DOHH2 (cell line): Measurements from ENCODE around the gene RNF125.

Experiments
- EZH2phosphoT487 ChIP-seq: fragments of 200-600 bp; sonication (generic); IDR thresholded peaks from 2 replicates; pipeline ENCODE4 v1.6.1; 2017; ENCODE audit warnings: borderline replicate concordance, mild to moderate bottlenecking, antibody characterized with exemption, low read length, moderate library complexity, mixed read lengths
- TF ChIP-seq, protein P1 (sequence below): fragments of 200-600 bp; sonication (generic); IDR thresholded peaks from one replicate; pipeline ENCODE4 v1.5.1; 2014; ENCODE audit warnings: antibody characterized with exemption, mild to moderate bottlenecking, low read depth, low read length; ENCODE audit not compliant: poor library complexity, severe bottlenecking

DNA sequence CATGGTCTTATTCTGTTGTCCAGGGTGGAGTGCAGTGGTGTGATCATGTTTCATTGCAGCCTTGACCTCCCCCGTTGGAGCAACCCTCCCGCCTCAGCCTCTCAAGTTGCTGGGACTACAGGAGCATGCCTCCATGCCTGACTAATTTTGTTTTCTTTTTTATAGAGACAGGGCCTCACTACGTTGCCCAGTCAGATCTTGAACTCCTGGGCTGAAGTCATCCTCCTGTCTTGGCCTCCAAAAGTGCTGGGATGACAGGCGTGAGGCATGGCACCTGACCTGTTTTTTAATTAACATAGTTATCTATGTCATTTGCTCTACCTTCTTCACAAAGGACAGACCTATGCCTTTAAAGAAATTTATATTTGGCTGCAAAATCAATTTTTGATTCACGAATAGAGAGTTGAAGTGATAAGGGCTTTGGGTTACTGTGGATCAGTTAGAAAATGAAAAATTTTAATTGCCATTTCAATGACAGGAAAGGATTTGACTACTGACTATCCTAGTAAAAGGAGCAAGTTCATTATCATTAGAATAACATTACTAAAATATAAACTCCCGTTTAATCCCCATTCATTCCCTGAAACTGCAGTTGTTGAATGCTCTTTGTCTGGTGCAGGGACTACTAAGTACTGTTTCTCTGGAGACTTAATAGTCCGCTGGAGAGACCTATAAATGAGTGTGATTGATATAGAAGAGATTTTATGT is 76.7 kb downstream of the RNF125 start:
- TF ChIP-seq, protein P1, sequence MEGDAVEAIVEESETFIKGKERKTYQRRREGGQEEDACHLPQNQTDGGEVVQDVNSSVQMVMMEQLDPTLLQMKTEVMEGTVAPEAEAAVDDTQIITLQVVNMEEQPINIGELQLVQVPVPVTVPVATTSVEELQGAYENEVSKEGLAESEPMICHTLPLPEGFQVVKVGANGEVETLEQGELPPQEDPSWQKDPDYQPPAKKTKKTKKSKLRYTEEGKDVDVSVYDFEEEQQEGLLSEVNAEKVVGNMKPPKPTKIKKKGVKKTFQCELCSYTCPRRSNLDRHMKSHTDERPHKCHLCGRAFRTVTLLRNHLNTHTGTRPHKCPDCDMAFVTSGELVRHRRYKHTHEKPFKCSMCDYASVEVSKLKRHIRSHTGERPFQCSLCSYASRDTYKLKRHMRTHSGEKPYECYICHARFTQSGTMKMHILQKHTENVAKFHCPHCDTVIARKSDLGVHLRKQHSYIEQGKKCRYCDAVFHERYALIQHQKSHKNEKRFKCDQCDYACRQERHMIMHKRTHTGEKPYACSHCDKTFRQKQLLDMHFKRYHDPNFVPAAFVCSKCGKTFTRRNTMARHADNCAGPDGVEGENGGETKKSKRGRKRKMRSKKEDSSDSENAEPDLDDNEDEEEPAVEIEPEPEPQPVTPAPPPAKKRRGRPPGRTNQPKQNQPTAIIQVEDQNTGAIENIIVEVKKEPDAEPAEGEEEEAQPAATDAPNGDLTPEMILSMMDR = no peak
- TF ChIP-seq EZH2phosphoT487 = no peak
